T-helper 2 cell (primary cell): ENCODE results near the gene AFAP1.

Source experiments
- DNase-seq, 5 experiments: peaks; one replicate each; pipeline versions ENCODE4 v3.0.0 to v3.0.0-alpha.2; 2012 to 2022

Gene AFAP1

DNA sequence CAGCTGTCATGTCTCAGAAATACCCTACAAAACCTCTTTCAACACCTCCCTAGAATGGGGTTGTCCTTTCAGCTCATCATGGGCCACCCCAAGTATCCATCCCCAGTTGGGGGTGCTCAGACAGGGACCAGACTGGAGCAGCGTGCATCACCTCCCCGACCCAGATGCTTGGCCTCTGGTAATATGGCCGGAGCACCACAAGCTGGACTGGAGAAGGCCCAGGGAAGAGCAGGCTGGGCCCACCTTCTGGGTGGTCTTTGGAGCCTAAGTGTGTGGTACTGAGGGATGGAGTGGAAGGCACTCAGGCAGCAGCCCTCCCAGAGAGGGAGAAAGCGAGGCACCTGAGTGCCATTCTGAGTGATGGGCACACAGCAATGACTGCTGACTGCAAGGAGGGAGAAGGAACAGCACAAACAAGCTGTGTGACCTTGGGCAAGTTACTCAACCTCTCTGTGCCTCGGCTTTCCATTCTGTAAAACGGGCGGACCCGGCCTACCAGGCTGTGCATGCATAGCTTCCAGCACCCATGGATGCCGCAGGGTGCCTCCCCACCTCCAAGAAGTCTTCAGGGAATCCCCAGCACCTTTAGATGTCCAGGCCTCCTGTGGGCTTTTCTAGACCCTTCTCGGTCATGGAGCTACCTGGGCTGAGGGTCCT is 228.2 kb downstream of the AFAP1 start:
- no peak for DNase-seq

DNA sequence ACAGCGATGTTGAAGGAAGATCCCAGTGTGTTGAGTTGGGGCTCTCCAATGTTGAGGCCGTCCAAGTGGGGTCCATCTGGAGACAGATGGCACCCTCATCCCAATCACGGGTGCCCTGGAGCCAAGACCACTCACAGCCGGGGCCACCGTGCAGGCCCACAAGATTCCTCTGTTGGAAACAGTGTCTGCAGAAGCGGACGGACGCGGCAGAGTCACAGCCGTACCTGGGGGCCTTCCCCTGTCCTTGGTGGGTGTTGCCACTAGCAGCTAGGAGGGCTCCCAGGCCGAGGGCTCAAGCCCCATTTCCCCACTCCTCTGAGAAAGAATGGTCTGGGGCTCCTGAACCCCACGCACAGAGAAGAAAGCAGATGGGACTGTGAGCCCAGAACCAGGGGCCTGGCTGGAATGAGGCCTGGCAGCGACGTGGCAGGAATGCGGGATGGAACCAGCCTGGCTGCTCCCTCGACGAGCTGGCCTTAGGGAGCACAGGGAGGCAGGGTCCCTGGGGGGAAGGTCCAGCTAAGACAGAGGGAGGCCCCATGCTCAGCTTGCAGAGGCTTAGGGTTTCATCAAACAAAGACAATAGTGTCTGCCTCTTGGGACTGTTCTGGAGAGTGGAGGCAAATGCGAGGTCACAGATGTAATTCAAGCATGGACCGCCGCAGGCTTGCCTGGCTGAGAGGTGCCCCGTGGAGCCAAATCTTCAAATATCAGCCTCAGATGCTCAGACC is 228.9 kb downstream of the AFAP1 start:
- no peak for DNase-seq

DNA sequence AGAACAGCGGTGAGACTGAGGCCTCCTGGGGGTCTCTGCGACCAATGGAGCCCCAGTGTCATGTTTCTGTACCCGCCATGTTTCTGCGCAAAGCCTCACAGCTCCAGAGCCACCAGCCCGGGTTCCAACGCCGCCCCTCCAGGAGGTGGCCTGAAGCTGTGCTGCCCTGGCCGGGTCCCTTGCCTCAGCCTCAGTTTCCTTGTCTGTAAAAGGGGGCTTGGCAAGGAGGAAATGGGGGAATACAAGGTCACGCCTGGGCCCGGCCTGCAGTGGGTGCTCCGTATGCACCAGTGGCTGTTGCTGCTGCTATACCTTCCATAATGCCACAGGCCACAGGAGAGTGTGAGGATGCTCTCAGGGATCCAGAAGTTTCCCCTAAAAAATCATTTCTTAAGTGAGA is 229.5 kb downstream of the AFAP1 start:
- no peak for DNase-seq

DNA sequence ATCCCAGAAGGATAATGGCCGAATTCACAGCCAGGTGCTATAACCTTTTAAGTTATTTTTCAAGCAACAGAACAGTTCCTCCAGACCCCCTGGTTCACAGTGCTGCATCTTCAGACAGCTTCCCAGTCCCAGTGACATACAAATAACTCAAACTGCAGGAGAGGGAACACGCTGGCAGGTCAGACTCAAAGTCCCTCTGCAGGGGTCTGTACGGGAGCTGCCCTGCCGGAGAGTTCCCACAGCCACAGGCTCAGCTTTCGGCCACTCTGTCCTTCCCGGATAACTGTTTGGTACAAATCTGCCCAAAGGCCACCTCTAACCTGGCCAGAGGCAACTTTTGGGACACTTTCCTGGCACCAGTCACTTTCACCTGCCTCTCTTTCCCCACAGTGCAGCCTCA is 230.2 kb downstream of the AFAP1 start:
- DNase-seq: no peak

DNA sequence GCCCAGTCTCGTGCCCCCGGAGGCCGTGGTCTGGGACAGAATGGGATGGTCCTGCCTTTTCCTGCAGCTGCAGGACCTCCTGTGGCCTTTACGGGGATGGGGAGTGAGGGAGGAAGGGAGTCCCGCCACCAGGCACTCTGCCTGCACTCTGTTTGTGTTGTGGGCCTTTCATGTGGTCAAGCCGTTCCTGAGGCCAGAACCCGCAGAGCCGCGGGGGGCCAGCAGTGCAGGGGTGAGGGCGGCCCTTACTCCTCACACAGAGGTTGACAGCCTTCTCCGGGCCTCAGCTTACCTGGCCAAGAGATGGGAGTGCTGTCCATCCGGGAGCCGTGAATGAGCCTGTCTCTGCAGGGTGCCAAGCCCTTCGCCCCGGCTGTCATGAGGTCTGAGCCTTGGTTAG is 230.7 kb downstream of the AFAP1 start:
- DNase-seq: no peak
